ENCODE measurements around the gene HIPK2.

The HIPK2 gene

DNA sequence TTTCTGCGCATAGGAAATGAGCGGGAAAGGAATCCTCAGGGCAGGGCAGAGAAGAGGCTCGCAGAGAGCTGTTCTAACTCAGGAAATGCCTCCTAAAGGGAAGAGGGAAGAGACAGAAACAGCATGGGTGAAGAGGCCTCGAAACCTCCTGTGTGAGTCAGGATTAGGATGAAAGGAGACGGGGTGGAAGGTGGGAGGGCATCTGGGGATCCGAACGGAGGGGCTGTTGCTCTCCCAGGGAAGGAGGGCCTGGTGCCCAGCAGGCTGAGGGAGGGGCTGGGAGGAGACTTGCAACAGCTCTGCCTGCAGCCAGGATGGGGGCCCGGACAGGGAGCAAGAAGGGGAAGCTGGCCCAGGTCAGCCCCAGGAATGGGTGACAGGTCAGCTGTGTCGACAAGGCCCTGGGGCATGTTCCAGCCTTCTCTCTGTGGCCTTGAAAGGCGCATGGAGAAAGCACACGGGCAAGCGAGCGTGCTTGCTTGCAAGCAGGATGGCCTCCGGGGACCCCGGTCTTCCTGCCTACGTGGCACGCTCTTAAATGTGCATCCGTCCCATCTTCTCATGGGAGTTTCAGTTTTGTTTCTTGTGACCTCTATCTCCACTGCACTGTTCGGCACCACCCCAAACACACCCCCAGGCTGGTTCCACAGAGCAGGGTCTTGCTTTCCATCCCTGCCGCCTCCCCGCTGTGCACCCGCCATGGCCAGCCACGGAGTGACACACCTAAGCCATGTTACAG is 63.5 kb downstream of the HIPK2 start:
- TF ChIP-seq, protein P1, sequence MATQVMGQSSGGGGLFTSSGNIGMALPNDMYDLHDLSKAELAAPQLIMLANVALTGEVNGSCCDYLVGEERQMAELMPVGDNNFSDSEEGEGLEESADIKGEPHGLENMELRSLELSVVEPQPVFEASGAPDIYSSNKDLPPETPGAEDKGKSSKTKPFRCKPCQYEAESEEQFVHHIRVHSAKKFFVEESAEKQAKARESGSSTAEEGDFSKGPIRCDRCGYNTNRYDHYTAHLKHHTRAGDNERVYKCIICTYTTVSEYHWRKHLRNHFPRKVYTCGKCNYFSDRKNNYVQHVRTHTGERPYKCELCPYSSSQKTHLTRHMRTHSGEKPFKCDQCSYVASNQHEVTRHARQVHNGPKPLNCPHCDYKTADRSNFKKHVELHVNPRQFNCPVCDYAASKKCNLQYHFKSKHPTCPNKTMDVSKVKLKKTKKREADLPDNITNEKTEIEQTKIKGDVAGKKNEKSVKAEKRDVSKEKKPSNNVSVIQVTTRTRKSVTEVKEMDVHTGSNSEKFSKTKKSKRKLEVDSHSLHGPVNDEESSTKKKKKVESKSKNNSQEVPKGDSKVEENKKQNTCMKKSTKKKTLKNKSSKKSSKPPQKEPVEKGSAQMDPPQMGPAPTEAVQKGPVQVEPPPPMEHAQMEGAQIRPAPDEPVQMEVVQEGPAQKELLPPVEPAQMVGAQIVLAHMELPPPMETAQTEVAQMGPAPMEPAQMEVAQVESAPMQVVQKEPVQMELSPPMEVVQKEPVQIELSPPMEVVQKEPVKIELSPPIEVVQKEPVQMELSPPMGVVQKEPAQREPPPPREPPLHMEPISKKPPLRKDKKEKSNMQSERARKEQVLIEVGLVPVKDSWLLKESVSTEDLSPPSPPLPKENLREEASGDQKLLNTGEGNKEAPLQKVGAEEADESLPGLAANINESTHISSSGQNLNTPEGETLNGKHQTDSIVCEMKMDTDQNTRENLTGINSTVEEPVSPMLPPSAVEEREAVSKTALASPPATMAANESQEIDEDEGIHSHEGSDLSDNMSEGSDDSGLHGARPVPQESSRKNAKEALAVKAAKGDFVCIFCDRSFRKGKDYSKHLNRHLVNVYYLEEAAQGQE (IDR thresholded peaks at IDR 0.05; ENCODE audit: low read depth), result no peak
- TF ChIP-seq TCF12 (IDR thresholded peaks at IDR 0.05; ENCODE audit: low read depth) (no peak), NFIC (IDR thresholded peaks at IDR 0.05) (no peak)
- TF ChIP-seq, protein P2, sequence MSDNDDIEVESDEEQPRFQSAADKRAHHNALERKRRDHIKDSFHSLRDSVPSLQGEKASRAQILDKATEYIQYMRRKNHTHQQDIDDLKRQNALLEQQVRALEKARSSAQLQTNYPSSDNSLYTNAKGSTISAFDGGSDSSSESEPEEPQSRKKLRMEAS (IDR thresholded peaks at IDR 0.05), result no peak
- TF ChIP-seq, protein P3, sequence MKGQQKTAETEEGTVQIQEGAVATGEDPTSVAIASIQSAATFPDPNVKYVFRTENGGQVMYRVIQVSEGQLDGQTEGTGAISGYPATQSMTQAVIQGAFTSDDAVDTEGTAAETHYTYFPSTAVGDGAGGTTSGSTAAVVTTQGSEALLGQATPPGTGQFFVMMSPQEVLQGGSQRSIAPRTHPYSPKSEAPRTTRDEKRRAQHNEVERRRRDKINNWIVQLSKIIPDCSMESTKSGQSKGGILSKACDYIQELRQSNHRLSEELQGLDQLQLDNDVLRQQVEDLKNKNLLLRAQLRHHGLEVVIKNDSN (IDR thresholded peaks at IDR 0.05), result no peak

DNA sequence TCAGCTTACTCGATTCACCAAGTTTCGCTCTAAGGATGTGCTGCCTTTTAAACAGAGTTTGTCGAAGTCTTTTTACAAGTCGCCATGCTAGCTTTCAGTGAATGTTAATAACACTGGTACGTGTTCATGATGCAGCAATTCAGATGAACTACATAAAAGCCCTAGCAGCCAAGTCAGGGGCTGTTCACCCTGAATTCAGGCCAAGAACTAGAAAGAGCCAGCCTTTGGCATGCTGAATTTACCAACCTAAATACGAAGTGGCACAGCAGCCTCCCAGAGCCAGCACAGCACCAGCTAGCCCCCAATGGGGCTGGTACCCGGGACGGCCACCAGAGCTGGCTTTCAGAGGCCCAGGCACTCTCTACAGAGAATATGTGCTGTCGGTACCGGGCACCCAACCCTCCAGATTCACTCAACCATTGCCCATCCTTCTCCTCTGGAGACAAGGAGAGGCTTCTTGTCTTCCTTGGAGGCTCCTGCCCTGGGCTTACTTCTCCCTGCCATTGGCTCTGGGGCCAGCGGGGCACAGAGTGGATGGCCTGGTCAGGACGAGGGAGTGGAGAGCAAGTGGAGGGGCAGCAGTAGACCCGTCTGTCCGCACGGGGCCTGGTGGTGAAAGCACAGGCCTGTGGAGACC is 64.2 kb downstream of the HIPK2 start:
- TF ChIP-seq CREB1 (IDR thresholded peaks at IDR 0.05; ENCODE audit: low read depth) (no peak), RAD21 (IDR thresholded peaks at IDR 0.05; ENCODE audit: low read depth) (no peak), NFIC (IDR thresholded peaks at IDR 0.05) (no peak), ZBTB7A (IDR thresholded peaks at IDR 0.05; ENCODE audit: low read depth) (no peak), TCF12 (IDR thresholded peaks at IDR 0.05; ENCODE audit: low read depth) (no peak), TEAD4 (IDR thresholded peaks at IDR 0.05) (no peak), CEBPB (IDR thresholded peaks at IDR 0.05) (no peak), EP300 (IDR thresholded peaks at IDR 0.05; ENCODE audit: borderline replicate concordance) (no peak), TAF1 (IDR thresholded peaks at IDR 0.05; ENCODE audit: low read depth) (no peak), EGR1 (IDR thresholded peaks at IDR 0.05) (no peak), YY1 (IDR thresholded peaks at IDR 0.05; ENCODE audit: low read depth) (no peak), FOXM1 (IDR thresholded peaks at IDR 0.05; ENCODE audit: borderline replicate concordance, low read depth) (no peak)
- TF ChIP-seq, protein P3 (IDR thresholded peaks at IDR 0.05), result no peak
- TF ChIP-seq, protein P1 (IDR thresholded peaks at IDR 0.05; ENCODE audit: low read depth), result no peak
- TF ChIP-seq, protein P2 (IDR thresholded peaks at IDR 0.05), result no peak

DNA sequence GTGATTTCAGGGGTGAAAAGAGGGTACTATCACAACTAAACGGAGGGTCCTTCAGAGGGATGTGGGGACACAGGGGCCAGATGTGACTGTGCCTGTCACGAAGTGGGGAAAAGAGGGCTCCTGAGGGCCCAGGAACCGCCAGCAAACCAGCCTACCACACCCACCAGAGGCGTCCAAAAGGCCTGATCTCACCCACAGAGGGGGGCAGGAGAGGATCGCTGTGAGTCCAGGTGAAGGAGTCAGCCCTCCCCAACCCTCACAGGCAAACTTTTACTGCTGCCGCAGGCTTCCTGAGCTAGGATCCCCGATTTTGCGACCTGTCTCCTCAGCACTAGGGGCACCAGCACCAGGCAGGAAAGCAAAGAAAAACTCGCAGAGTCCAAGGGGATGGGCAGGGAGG is 64.7 kb downstream of the HIPK2 start:
- TF ChIP-seq EP300 (IDR thresholded peaks at IDR 0.05; ENCODE audit: borderline replicate concordance) (no peak), FOXM1 (IDR thresholded peaks at IDR 0.05; ENCODE audit: borderline replicate concordance, low read depth) (no peak), ZBTB7A (IDR thresholded peaks at IDR 0.05; ENCODE audit: low read depth) (no peak), EGR1 (IDR thresholded peaks at IDR 0.05) (no peak), TAF1 (IDR thresholded peaks at IDR 0.05; ENCODE audit: low read depth) (no peak), TEAD4 (IDR thresholded peaks at IDR 0.05) (no peak), TCF12 (IDR thresholded peaks at IDR 0.05; ENCODE audit: low read depth) (no peak), YY1 (IDR thresholded peaks at IDR 0.05; ENCODE audit: low read depth) (no peak), CREB1 (IDR thresholded peaks at IDR 0.05; ENCODE audit: low read depth) (no peak)
- TF ChIP-seq, protein P2 (IDR thresholded peaks at IDR 0.05), result no peak
- TF ChIP-seq, protein P1 (IDR thresholded peaks at IDR 0.05; ENCODE audit: low read depth), result no peak
